ENCODE results near the gene KCNK10.

The KCNK10 gene

GRCh38 chr14:88170333-88170732 lies 152.7 kb downstream of the KCNK10 start:
- no peak for DNase-seq

GRCh38 chr14:88168498-88169165 lies 154.4 kb downstream of the KCNK10 start:
- DNase-seq: peak; percentile 58 to 74

GRCh38 chr14:88168025-88168424 lies 155.0 kb downstream of the KCNK10 start:
- no peak for DNase-seq

GRCh38 chr14:88166616-88167015 lies 156.5 kb downstream of the KCNK10 start:
- DNase-seq: no peak

GRCh38 chr14:88164906-88165534 lies 158.0 kb downstream of the KCNK10 start:
- no peak for DNase-seq

GRCh38 chr14:88163731-88164255 lies 159.3 kb downstream of the KCNK10 start:
- no peak for DNase-seq

- no peak for DNase-seq
These were observed 166.9 kb downstream of the KCNK10 start for GRCh38 chr14:88156127-88156526.

- no peak for DNase-seq
These were observed 168.1 kb downstream of the KCNK10 start for GRCh38 chr14:88154926-88155325.

GRCh38 chr14:88154321-88154720 lies 168.7 kb downstream of the KCNK10 start:
- no peak for DNase-seq

- DNase-seq: no peak
These were observed 176.0 kb downstream of the KCNK10 start for GRCh38 chr14:88146881-88147649.

GRCh38 chr14:88143810-88144209 lies 179.3 kb downstream of the KCNK10 start:
- no peak for DNase-seq

GRCh38 chr14:88142997-88143396 lies 180.1 kb downstream of the KCNK10 start:
- no peak for DNase-seq

- DNase-seq: no peak
These were observed 182.2 kb downstream of the KCNK10 start for GRCh38 chr14:88140874-88141273.

- no peak for DNase-seq
These were observed 185.7 kb downstream of the KCNK10 start for GRCh38 chr14:88137327-88137726.

All from CD4-positive, alpha-beta T cell treated with Interleukin-1 beta for 1 hour (primary cell).